HEK293 (cell line): ENCODE results near the gene SLC35E4.
"Not testable (repeated sequence)": the region's sequence is repeated elsewhere in the genome, so short reads cannot be mapped to it uniquely, and the experiment has no call there.

ENCODE experiments used
- CTCF ChIA-PET: fragments of 350-600 bp; formaldehyde crosslinking; extraction: SDS; loops from one replicate; lab custom pipeline; 2021; ENCODE audit warnings: antibody characterized with exemption; lab: Yijun Ruan, JAX
- POLR2A ChIA-PET: fragments of 300-600 bp; formaldehyde crosslinking; extraction: SDS; loops from one replicate; lab custom pipeline; 2020; ENCODE audit warnings: antibody characterized with exemption, inconsistent platforms; lab: Yijun Ruan, JAX
- H3K27ac ChIP-seq: fragments of 200-500 bp; sonication (Bioruptor generic); 2 replicates; pipeline ENCODE4 v1.5.1; 2014; ENCODE audit warnings: low read depth, low read length, control low read depth, inconsistent platforms; ENCODE audit errors: extremely low read depth
- H3K36me3 ChIP-seq, 2 experiments: fragments of 200-500 bp in 1 of 2; sonication (Bioruptor generic) in 1 of 2; 1 replicate in 1 of 2; 2 replicates in 1 of 2; pipeline ENCODE4 v1.5.1; 2014 to 2017; ENCODE audit warnings: inconsistent platforms in 2 of 2, low read length in 2 of 2; ENCODE audit not compliant: control insufficient read depth in 2 of 2, insufficient read depth in 1 of 2
- H3K4me1 ChIP-seq: fragments of 200-500 bp; sonication (Bioruptor generic); 2 replicates; pipeline ENCODE4 v1.5.1; 2014; ENCODE audit warnings: mild to moderate bottlenecking, low read length, inconsistent platforms; ENCODE audit not compliant: control insufficient read depth, insufficient read depth
- H3K4me3 ChIP-seq: 2 replicates; pipeline ENCODE4 v1.5.1; 2011; ENCODE audit warnings: low read depth, mild to moderate bottlenecking, control low read depth, low read length, moderate library complexity
- H3K9me3 ChIP-seq: fragments of 200-500 bp; sonication (Bioruptor generic); 2 replicates; pipeline ENCODE4 v1.5.1; 2014; ENCODE audit warnings: low read depth, low read length, inconsistent platforms; ENCODE audit not compliant: control insufficient read depth, insufficient read depth
- BCL11A ChIP-seq: fragments of 450-650 bp; formaldehyde crosslinking; IDR thresholded peaks from 2 replicates; pipeline ENCODE4 v1.5.1; 2016; ENCODE audit warnings: low read depth, missing biosample characterization, missing genetic modification characterization
- HOXA7 ChIP-seq: sonication (generic); formaldehyde crosslinking; IDR thresholded peaks from 2 replicates; pipeline ENCODE4 v1.8.1; 2022; ENCODE audit warnings: missing genetic modification reagents, borderline replicate concordance
- IKZF3 ChIP-seq: fragments of 450-650 bp; IDR thresholded peaks from 2 replicates; pipeline ENCODE4 v1.5.0; 2018; ENCODE audit warnings: missing biosample characterization, mild to moderate bottlenecking, missing genetic modification characterization, moderate library complexity
- KLF10 ChIP-seq: fragments of 450-650 bp; IDR thresholded peaks from 2 replicates; pipeline ENCODE4 v1.5.1; 2018; ENCODE audit warnings: missing biosample characterization, mild to moderate bottlenecking, missing genetic modification characterization
- KLF16 ChIP-seq: fragments of 450-650 bp; formaldehyde crosslinking; IDR thresholded peaks from 2 replicates; pipeline ENCODE4 v1.5.1; 2017; ENCODE audit warnings: missing biosample characterization, missing genetic modification characterization
- OSR2 ChIP-seq: fragments of 450-650 bp; formaldehyde crosslinking; IDR thresholded peaks from 2 replicates; pipeline ENCODE4 v1.5.1; 2016; ENCODE audit warnings: missing biosample characterization, missing genetic modification characterization
- OVOL3 ChIP-seq: fragments of 450-650 bp; formaldehyde crosslinking; IDR thresholded peaks from 2 replicates; pipeline ENCODE4 v1.5.1; 2016; ENCODE audit warnings: missing biosample characterization, missing genetic modification characterization
- SETDB1 ChIP-seq: IDR thresholded peaks from one replicate; pipeline ENCODE4 v1.6.1; 2017; ENCODE audit warnings: mild to moderate bottlenecking, low read length, moderate library complexity, mixed read lengths; ENCODE audit not compliant: insufficient read length
- ZBTB1 ChIP-seq: fragments of 450-650 bp; formaldehyde crosslinking; IDR thresholded peaks from 2 replicates; pipeline ENCODE4 v1.5.1; 2016; ENCODE audit warnings: missing biosample characterization, missing genetic modification characterization
- ZFP41 ChIP-seq: fragments of 450-650 bp; formaldehyde crosslinking; IDR thresholded peaks from 2 replicates; pipeline ENCODE4 v1.5.1; 2016; ENCODE audit warnings: missing biosample characterization, missing genetic modification characterization, borderline replicate concordance
- ZNF169 ChIP-seq: fragments of 450-650 bp; formaldehyde crosslinking; IDR thresholded peaks from 2 replicates; pipeline ENCODE4 v1.5.1; 2016; ENCODE audit warnings: missing biosample characterization, missing genetic modification characterization
- ZNF211 ChIP-seq: fragments of 450-650 bp; formaldehyde crosslinking; IDR thresholded peaks from 2 replicates; pipeline ENCODE4 v1.5.1; 2016; ENCODE audit warnings: low read depth, missing biosample characterization, missing genetic modification characterization
- ZNF510 ChIP-seq: fragments of 450-650 bp; formaldehyde crosslinking; IDR thresholded peaks from 2 replicates; pipeline ENCODE4 v1.5.1; 2018; ENCODE audit warnings: mild to moderate bottlenecking, missing genetic modification characterization, missing biosample characterization; ENCODE audit not compliant: insufficient replicate concordance
- ZNF521 ChIP-seq: fragments of 450-650 bp; formaldehyde crosslinking; IDR thresholded peaks from 2 replicates; pipeline ENCODE4 v1.5.1; 2017; ENCODE audit warnings: missing biosample characterization, mild to moderate bottlenecking, missing genetic modification characterization
- ZNF670 ChIP-seq: fragments of 450-650 bp; formaldehyde crosslinking; IDR thresholded peaks from 2 replicates; pipeline ENCODE4 v1.5.1; 2016; ENCODE audit warnings: missing biosample characterization, missing genetic modification characterization, low read depth
- ZNF768 ChIP-seq: fragments of 450-650 bp; formaldehyde crosslinking; IDR thresholded peaks from 2 replicates; pipeline ENCODE4 v1.5.1; 2018; ENCODE audit warnings: missing biosample characterization, mild to moderate bottlenecking, missing genetic modification characterization
- ZNF830 ChIP-seq: fragments of 450-650 bp; IDR thresholded peaks from 2 replicates; pipeline ENCODE4 v1.5.0; 2018; ENCODE audit warnings: missing biosample characterization, missing genetic modification characterization, low read depth, mild to moderate bottlenecking, moderate library complexity
- TF ChIP-seq, protein P1 (sequence below): fragments of 450-650 bp; formaldehyde crosslinking; IDR thresholded peaks from 2 replicates; pipeline ENCODE4 v1.5.1; 2017; ENCODE audit warnings: missing biosample characterization, missing genetic modification characterization
- TF ChIP-seq, protein P2 (sequence below): fragments of 450-650 bp; IDR thresholded peaks from 2 replicates; pipeline ENCODE4 v1.5.1; 2018; ENCODE audit warnings: missing biosample characterization, missing genetic modification characterization
- TF ChIP-seq, protein P3 (sequence below): sonication (generic); formaldehyde crosslinking; IDR thresholded peaks from 2 replicates; pipeline ENCODE4 v1.8.1; 2022; ENCODE audit warnings: mild to moderate bottlenecking, moderate library complexity, missing genetic modification reagents
- TF ChIP-seq, protein P4 (sequence below): fragments of 450-650 bp; formaldehyde crosslinking; conservative IDR thresholded peaks from 2 replicates; pipeline ENCODE4 v1.5.1; 2016; ENCODE audit warnings: low read depth, missing biosample characterization, missing genetic modification characterization
- TF ChIP-seq, protein P5 (sequence below): fragments of 450-650 bp; formaldehyde crosslinking; IDR thresholded peaks from 2 replicates; pipeline ENCODE4 v1.5.1; 2017; ENCODE audit warnings: missing biosample characterization, mild to moderate bottlenecking, missing genetic modification characterization, moderate library complexity

SLC35E4 gene

DNA sequence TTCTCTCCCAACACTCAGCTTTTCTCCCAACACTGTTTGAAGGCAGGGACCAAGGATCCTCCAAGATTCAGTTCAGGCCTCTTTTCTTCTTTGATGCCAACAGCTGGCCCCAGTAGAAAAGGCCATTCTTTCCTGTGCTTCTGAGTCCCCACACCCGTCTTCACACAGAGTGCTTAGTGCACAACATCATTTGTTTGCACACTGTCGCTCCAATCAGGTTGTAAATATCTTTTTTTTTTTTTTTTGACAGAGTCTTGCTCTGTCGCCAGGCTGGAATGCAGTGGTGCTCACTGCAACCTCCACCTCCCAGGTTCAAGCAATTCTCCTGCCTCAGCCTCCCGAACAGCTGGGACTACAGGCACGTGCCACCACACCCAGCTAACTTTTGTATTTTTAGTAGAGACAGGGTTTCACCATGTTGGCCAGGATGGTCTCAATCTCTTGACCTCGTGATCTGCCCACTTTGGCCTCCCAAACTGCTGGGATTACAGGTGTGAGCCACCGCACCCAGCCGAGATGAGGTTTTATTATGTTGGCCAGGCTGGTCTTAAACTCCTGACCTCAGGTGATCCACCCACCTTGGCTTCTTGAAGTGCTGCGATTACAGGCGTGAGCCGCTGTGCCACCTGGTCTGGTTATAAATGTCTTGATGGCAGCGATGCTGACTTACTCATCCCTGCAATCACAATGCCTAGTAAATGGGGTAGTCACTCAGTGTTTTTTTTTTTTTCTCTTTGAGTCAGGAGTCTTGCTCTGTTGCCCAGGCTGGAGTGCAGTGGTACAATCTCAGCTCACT is 44.5 kb downstream of the SLC35E4 start:
- not testable (repeated sequence) for H3K9me3 ChIP-seq, H3K27ac ChIP-seq, H3K36me3 ChIP-seq, H3K4me3 ChIP-seq, H3K4me1 ChIP-seq
- POLR2A ChIA-PET = interaction anchor here (1.6 kb wide), 1 partner anchor 14 kb away, joined by 3 read pairs; no protein-coding TSS in a partner anchor
- CTCF ChIA-PET = interaction anchor here (0.5 to 2.6 kb wide), 3 partner anchors 10 to 240 kb away, joined by 3 to 7 read pairs (median 3); no protein-coding TSS in a partner anchor

DNA sequence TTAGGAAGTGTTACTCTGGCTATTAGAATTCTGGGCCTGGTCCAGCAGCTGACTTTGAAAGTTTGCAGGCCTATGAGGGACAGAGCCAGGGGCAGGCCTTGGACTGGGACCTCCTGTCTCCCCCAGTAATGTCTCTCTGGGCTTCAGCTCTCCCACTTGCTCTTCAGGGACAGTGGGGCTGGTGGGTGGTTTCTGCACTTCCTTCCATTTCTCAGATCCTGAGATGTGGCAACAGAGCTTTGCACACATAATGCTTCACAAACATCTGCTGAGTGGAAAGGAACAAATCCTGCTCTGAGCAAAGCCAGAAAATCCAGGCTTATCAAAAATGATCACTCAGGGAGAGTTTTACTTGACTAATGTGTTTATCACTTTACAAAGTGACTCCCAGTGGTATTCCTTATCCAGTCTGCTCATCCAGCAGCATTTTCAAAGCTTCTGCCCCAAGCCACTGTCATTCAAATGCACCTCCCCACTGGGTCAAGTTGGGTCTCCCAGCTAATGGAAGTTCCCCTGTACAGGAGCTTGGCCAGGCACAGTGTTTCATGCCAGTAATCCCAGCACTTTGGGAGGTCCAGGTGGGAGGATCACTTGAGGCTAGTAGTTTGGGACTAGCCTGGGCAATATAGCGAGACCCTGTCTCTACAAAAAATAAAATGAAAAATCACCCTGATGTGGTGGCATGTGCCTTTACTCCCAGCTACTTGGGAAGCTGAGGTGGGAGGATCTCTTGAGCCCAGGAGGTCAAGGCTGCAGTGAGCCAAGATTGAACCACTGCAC is 45.6 kb downstream of the SLC35E4 start:
- H3K4me1 ChIP-seq = no peaks in the 10 kb centered on the region
- TF ChIP-seq KLF16 (tag by site-specific recombination) (no peak), BCL11A (no peak), ZNF521 (no peak), ZNF211 (no peak), ZBTB1 (tag by site-specific recombination) (no peak), KLF10 (tag by site-specific recombination) (no peak), ZNF768 (no peak), OSR2 (tag by site-specific recombination) (no peak), ZNF830 (no peak), ZFP41 (no peak), ZNF169 (tag by site-specific recombination) (no peak), SETDB1 (no peak), ZNF670 (no peak)
- TF ChIP-seq, protein P1, sequence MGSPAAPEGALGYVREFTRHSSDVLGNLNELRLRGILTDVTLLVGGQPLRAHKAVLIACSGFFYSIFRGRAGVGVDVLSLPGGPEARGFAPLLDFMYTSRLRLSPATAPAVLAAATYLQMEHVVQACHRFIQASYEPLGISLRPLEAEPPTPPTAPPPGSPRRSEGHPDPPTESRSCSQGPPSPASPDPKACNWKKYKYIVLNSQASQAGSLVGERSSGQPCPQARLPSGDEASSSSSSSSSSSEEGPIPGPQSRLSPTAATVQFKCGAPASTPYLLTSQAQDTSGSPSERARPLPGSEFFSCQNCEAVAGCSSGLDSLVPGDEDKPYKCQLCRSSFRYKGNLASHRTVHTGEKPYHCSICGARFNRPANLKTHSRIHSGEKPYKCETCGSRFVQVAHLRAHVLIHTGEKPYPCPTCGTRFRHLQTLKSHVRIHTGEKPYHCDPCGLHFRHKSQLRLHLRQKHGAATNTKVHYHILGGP (tag by site-specific recombination) = no peak
- TF ChIP-seq, protein P2, sequence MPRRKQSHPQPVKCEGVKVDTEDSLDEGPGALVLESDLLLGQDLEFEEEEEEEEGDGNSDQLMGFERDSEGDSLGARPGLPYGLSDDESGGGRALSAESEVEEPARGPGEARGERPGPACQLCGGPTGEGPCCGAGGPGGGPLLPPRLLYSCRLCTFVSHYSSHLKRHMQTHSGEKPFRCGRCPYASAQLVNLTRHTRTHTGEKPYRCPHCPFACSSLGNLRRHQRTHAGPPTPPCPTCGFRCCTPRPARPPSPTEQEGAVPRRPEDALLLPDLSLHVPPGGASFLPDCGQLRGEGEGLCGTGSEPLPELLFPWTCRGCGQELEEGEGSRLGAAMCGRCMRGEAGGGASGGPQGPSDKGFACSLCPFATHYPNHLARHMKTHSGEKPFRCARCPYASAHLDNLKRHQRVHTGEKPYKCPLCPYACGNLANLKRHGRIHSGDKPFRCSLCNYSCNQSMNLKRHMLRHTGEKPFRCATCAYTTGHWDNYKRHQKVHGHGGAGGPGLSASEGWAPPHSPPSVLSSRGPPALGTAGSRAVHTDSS (tag by site-specific recombination) = no peak
- TF ChIP-seq, protein P3, sequence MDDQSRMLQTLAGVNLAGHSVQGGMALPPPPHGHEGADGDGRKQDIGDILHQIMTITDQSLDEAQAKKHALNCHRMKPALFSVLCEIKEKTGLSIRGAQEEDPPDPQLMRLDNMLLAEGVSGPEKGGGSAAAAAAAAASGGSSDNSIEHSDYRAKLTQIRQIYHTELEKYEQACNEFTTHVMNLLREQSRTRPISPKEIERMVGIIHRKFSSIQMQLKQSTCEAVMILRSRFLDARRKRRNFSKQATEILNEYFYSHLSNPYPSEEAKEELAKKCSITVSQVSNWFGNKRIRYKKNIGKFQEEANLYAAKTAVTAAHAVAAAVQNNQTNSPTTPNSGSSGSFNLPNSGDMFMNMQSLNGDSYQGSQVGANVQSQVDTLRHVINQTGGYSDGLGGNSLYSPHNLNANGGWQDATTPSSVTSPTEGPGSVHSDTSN (CRISPR knock-in tag) = no peak
- H3K9me3 ChIP-seq = no peaks in the 10 kb centered on the region
- no peaks in the 10 kb centered on the region for H3K36me3 ChIP-seq
- no peak overlapping the region for H3K4me3 ChIP-seq
- CTCF ChIA-PET = interaction anchor here (0.7 to 1.5 kb wide), 3 partner anchors 41 to 74 kb away, joined by 4 to 5 read pairs (median 4); no protein-coding TSS in a partner anchor
- POLR2A ChIA-PET = no interaction called here
- H3K27ac ChIP-seq = no peak overlapping the region

DNA sequence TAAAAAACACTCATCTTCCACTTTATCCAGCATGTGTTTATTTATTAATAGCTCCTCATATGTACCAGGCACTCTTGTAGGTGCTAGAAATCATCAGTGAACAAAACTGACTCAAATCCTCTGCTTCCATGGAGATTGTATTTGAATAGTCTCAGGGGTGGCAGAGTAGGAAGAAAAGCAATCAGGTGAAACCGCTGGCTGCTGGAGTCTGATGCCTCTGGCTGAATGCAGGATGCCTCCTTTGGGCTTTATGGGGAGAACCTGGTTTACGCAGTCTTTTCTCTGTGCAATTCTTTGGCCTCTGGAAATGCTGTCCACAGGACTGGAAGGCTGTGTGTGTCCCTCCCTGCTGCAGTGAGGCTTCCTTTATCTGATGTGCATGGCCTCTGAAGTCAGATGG is 46.2 kb downstream of the SLC35E4 start:
- POLR2A ChIA-PET = interaction anchor here (1.0 kb wide), 1 partner anchor 12 kb away, joined by 5 read pairs; no protein-coding TSS in a partner anchor
- no peak for TF ChIP-seq IKZF3 (tag by site-specific recombination)
- no peak for TF ChIP-seq HOXA7 (CRISPR knock-in tag)
- no peak for TF ChIP-seq ZNF510 (tag by site-specific recombination)
- TF ChIP-seq, protein P4, sequence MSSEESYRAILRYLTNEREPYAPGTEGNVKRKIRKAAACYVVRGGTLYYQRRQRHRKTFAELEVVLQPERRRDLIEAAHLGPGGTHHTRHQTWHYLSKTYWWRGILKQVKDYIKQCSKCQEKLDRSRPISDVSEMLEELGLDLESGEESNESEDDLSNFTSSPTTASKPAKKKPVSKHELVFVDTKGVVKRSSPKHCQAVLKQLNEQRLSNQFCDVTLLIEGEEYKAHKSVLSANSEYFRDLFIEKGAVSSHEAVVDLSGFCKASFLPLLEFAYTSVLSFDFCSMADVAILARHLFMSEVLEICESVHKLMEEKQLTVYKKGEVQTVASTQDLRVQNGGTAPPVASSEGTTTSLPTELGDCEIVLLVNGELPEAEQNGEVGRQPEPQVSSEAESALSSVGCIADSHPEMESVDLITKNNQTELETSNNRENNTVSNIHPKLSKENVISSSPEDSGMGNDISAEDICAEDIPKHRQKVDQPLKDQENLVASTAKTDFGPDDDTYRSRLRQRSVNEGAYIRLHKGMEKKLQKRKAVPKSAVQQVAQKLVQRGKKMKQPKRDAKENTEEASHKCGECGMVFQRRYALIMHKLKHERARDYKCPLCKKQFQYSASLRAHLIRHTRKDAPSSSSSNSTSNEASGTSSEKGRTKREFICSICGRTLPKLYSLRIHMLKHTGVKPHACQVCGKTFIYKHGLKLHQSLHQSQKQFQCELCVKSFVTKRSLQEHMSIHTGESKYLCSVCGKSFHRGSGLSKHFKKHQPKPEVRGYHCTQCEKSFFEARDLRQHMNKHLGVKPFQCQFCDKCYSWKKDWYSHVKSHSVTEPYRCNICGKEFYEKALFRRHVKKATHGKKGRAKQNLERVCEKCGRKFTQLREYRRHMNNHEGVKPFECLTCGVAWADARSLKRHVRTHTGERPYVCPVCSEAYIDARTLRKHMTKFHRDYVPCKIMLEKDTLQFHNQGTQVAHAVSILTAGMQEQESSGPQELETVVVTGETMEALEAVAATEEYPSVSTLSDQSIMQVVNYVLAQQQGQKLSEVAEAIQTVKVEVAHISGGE (tag by site-specific recombination) = no peak
- TF ChIP-seq, protein P5, sequence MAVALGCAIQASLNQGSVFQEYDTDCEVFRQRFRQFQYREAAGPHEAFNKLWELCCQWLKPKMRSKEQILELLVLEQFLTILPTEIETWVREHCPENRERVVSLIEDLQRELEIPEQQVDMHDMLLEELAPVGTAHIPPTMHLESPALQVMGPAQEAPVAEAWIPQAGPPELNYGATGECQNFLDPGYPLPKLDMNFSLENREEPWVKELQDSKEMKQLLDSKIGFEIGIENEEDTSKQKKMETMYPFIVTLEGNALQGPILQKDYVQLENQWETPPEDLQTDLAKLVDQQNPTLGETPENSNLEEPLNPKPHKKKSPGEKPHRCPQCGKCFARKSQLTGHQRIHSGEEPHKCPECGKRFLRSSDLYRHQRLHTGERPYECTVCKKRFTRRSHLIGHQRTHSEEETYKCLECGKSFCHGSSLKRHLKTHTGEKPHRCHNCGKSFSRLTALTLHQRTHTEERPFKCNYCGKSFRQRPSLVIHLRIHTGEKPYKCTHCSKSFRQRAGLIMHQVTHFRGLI (tag by site-specific recombination) = no peak
- no peak for TF ChIP-seq OVOL3

More for the DNA sequence above, 46.2 kb downstream of the SLC35E4 start:
- Histone ChIP-seq H3K9me3 (no peaks in the 10 kb centered on the region), H3K36me3 (no peaks in the 10 kb centered on the region), H3K4me1 (no peaks in the 10 kb centered on the region), H3K27ac (no peak overlapping the region), H3K4me3 (no peak overlapping the region)
- CTCF ChIA-PET = interaction anchor here (0.9 to 1.5 kb wide), 2 partner anchors 47 to 73 kb away, joined by 4 read pairs; no protein-coding TSS in a partner anchor
